Testis (tissue), 2 donors: ENCODE results near the gene SDR39U1.

Experiments
- POLR2A ChIP-seq: fragments of 450-650 bp; IDR thresholded peaks from one replicate; pipeline ENCODE4 v1.6.1; 2017; ENCODE audit warnings: antibody characterized with exemption, mild to moderate bottlenecking, moderate library complexity
- TF ChIP-seq, protein P1 (sequence below), 3 experiments: fragments of 450-650 bp in 2 of 3; fragments of 200-600 bp in 1 of 3; sonication (generic) in 1 of 3; IDR thresholded peaks; one replicate each; pipeline ENCODE4 v1.5.1; 2016 to 2019; ENCODE audit warnings: antibody characterized with exemption in 3 of 3, mild to moderate bottlenecking in 2 of 3, moderate library complexity in 1 of 3

DNA sequence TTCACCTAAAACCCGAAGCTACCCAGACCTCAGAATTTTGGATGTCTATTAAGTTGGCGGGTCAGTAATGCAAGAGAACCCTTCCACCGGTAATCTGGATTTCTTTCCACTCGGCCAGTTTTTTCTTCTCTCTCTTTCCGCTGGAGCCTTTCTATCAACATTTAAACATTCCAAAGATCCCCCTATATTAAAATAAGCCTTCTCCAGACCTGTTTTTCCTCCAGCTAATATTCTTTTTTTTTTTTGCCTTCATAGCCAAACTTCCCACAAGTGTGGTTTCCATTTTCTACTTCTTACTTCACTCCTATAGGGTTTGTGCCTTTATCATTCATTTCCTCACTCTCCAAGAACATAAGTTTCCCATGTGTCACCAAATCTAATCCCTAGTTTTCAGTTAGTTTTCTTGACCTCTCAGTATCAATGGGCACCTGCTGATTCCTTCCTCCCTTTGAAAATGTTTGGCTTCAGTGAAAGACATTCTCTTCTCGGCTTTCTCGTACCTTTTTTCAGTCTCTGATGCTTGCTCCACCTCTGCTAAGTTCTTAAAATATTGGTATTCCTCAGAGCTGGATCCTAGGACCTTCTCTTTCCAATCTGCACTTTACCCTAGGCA is 583 bp upstream of the SDR39U1 start:
- TF ChIP-seq, protein P1, sequence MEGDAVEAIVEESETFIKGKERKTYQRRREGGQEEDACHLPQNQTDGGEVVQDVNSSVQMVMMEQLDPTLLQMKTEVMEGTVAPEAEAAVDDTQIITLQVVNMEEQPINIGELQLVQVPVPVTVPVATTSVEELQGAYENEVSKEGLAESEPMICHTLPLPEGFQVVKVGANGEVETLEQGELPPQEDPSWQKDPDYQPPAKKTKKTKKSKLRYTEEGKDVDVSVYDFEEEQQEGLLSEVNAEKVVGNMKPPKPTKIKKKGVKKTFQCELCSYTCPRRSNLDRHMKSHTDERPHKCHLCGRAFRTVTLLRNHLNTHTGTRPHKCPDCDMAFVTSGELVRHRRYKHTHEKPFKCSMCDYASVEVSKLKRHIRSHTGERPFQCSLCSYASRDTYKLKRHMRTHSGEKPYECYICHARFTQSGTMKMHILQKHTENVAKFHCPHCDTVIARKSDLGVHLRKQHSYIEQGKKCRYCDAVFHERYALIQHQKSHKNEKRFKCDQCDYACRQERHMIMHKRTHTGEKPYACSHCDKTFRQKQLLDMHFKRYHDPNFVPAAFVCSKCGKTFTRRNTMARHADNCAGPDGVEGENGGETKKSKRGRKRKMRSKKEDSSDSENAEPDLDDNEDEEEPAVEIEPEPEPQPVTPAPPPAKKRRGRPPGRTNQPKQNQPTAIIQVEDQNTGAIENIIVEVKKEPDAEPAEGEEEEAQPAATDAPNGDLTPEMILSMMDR (IDR thresholded peaks at IDR 0.05): no peak
- TF ChIP-seq POLR2A: no peak
